Measurements from ENCODE around the gene LEKR1. TPM values are rescaled to one million over a fixed set of nuclear protein-coding genes. Genes with fewer than 3 reads are reported as not detected.

Gene LEKR1
- total RNA-seq, 4 donors from 2014 or later: 6.3 to 7.5 (median 6.8) TPM

DNA sequence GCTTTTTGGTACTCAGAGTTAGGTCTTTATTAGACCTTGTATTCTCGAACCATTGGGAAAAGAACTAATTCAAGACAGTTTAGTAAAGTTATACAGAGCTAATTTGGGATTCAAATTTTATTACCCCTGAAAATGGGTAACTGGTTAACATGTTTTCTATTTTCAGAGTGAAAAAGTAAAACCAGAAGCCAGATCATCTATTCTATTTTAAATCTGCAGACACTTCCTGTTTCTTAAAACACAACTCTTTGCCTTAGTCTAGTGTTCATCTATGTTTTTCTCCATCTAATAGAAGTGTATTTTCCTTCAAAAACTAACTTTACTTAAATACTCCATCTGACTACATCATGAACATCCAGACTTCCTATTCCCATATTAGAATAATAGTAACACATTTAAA, 220.4 kb downstream of the LEKR1 start:
- peaks cover 0 to 3% of the 10 kb centered on the region in 2 donors for H3K4me1 ChIP-seq
- TF ChIP-seq POLR2A (IDR thresholded peaks at IDR 0.05): no peak
- TF ChIP-seq, protein P1, sequence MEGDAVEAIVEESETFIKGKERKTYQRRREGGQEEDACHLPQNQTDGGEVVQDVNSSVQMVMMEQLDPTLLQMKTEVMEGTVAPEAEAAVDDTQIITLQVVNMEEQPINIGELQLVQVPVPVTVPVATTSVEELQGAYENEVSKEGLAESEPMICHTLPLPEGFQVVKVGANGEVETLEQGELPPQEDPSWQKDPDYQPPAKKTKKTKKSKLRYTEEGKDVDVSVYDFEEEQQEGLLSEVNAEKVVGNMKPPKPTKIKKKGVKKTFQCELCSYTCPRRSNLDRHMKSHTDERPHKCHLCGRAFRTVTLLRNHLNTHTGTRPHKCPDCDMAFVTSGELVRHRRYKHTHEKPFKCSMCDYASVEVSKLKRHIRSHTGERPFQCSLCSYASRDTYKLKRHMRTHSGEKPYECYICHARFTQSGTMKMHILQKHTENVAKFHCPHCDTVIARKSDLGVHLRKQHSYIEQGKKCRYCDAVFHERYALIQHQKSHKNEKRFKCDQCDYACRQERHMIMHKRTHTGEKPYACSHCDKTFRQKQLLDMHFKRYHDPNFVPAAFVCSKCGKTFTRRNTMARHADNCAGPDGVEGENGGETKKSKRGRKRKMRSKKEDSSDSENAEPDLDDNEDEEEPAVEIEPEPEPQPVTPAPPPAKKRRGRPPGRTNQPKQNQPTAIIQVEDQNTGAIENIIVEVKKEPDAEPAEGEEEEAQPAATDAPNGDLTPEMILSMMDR (IDR thresholded peaks at IDR 0.05): no peak
- no peak for DNase-seq
- no peaks in the 10 kb centered on the region for H3K36me3 ChIP-seq
- H3K9me3 ChIP-seq: no peaks in the 10 kb centered on the region
- 81 to 97% methylated on average over 1 of the region's 1 CpG for WGBS, 2 donors
- H3K27ac ChIP-seq: no peak overlapping the region
- no peaks in the 10 kb centered on the region for H3K27me3 ChIP-seq
- no peak overlapping the region for H3K4me3 ChIP-seq (replicated peaks in 1 of 3)
- intact Hi-C loops (cut with DNase I): no loop called here

DNA sequence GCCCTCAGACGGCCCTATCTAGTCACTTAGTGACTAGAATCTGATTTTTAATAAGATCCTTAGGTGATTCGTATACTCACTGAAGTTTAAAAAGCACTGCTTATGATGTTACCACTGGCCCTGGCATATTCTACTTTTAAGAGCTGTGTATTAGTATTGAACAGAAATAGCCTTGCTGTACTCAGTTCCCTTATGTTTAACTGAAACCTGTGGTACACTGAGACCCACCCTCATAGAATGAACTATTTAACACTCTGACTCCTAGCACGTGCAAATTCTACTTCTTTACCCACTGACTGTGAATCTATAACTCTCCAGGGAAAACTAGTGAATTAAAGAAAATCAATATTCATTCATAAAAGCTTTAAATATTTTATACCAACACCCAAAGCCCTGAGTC, 224.9 kb downstream of the LEKR1 start:
- WGBS, 2 donors: 86 to 91% methylated on average over 3 of the region's 3 CpGs
- intact Hi-C loops (cut with DNase I): no loop called here
- TF ChIP-seq, protein P1 (IDR thresholded peaks at IDR 0.05): no peak
- no peak for TF ChIP-seq POLR2A (IDR thresholded peaks at IDR 0.05)

DNA sequence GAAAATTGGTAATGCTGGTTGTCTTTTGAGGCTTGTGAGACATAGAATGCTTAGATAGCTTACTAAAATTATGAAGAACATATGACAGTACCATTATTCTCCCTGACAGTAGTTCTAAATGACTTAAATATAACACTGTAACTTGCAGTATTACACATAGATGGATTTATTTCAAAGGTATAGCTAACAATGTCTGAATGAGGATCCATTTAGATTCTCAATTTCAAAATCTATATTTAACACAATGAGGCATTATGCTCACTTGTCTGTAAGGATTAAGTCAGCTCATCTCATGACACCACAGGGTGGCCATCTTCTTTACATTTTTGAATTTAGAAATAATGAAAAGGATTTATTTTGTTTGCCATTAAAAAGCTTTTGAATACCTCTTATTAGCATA, 225.4 kb downstream of the LEKR1 start:
- Histone ChIP-seq H3K4me1 (peaks cover 0 to 3% of the 10 kb centered on the region in 2 donors), H3K4me3 (replicated peaks in 1 of 3) (no peak overlapping the region), H3K36me3 (no peaks in the 10 kb centered on the region), H3K9me3 (no peaks in the 10 kb centered on the region), H3K27me3 (no peaks in the 10 kb centered on the region), H3K27ac (no peak overlapping the region)
- TF ChIP-seq, protein P1 (IDR thresholded peaks at IDR 0.05): no peak
- TF ChIP-seq POLR2A (IDR thresholded peaks at IDR 0.05): no peak
- intact Hi-C loops (cut with DNase I): no loop called here
- DNase-seq: no peak

More for the DNA sequence above, 224.9 kb downstream of the LEKR1 start:
- Histone ChIP-seq H3K4me1 (peaks cover 0 to 3% of the 10 kb centered on the region in 2 donors), H3K27me3 (no peaks in the 10 kb centered on the region), H3K9me3 (no peaks in the 10 kb centered on the region), H3K36me3 (no peaks in the 10 kb centered on the region), H3K27ac (no peak overlapping the region), H3K4me3 (replicated peaks in 1 of 3) (no peak overlapping the region)
- no peak for DNase-seq

DNA sequence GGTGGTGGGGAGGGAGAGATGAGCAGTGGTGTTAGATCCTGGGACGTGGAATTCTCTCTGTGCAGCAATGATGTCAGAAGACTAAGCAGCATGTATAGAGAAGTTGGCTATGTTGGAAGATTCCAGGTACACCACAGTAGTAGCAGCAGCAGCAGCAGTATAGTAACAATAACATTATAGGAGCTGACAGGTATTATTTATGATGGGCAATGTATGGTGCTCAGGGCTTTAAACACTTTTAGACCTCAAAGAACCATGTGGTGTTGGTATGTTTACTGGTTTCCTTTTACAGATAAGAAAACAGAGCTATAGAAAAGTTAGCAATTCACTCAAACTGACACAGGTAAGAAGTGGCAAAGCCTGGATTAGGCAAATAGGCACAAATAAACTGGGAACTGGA, 229.9 kb downstream of the LEKR1 start:
- intact Hi-C loops (cut with DNase I): no loop called here
- Histone ChIP-seq H3K27ac (no peak overlapping the region), H3K36me3 (no peaks in the 10 kb centered on the region), H3K27me3 (no peaks in the 10 kb centered on the region), H3K9me3 (no peaks in the 10 kb centered on the region), H3K4me3 (replicated peaks in 1 of 3) (no peak overlapping the region), H3K4me1 (no peaks in the 10 kb centered on the region)
- no peak for DNase-seq
- WGBS, 2 donors: 93 to 97% methylated on average over 1 of the region's 1 CpG
- TF ChIP-seq POLR2A (IDR thresholded peaks at IDR 0.05): no peak
- TF ChIP-seq, protein P1 (IDR thresholded peaks at IDR 0.05): no peak

DNA sequence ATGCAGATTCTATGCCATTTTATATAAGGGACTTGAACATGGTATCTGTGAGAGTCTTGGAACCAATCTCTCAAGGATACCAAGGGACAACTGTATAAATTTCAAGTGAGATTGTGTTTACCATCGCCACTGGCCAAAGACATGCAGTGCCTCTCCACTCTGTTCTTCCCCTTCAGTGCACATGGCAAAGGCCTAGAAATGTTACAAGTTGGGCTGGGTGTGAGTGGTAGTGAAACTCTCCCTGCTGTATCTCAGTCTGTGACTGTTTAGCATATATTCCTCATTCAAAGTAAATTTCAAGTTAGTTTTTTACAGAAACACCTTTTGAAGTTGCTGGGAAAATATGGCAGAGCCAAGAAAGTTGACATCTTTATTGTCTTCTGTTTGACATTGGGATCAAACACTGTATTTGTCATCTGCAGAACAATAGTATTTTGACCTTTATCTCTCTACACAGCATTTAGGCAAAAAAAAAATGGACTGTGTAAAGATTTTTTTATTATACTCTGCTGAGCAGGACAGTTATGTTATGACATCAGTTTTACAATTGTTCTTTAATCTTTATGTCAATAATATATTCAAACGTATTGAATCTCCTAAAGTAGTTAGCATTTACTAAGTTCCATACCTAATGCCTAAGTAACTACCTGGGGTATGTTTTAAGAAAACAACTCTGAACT, 232.4 kb downstream of the LEKR1 start:
- H3K36me3 ChIP-seq: no peaks in the 10 kb centered on the region
- WGBS, 2 donors: 60 to 69% methylated on average over 2 of the region's 2 CpGs

More for the DNA sequence above, 232.4 kb downstream of the LEKR1 start:
- DNase-seq: no peak
- no peak for TF ChIP-seq POLR2A (IDR thresholded peaks at IDR 0.05)
- TF ChIP-seq, protein P1 (IDR thresholded peaks at IDR 0.05): no peak
- no peaks in the 10 kb centered on the region for H3K9me3 ChIP-seq
- peaks cover 4 to 11% of the 10 kb centered on the region in 2 donors for H3K4me1 ChIP-seq
- no peak overlapping the region for H3K27ac ChIP-seq
- no peak overlapping the region for H3K4me3 ChIP-seq (replicated peaks in 1 of 3)
- H3K27me3 ChIP-seq: no peaks in the 10 kb centered on the region
- intact Hi-C loops (cut with DNase I): no loop called here
